HG03135 (cell line): Measurements from ENCODE around the gene C20orf173.
"Not testable (repeated sequence)": the region's sequence is repeated elsewhere in the genome, so short reads cannot be mapped to it uniquely, and the experiment has no call there.

Experiments used
- ATAC-seq: cut with Tn5 transposase; IDR thresholded peaks from one replicate; pipeline ENCODE4 v1.9.1; 2021; ENCODE audit warnings: mild to moderate bottlenecking, moderate library complexity; ENCODE audit not compliant: unreplicated experiment

Gene C20orf173

GRCh38 chr20:35547329-35547728, 17.9 kb upstream of the C20orf173 start:
- ATAC-seq = no peak

- no peak for ATAC-seq
Observed at GRCh38 chr20:35546127-35546526, 16.7 kb upstream of the C20orf173 start.

GRCh38 chr20:35544941-35545340, 15.5 kb upstream of the C20orf173 start:
- ATAC-seq = not testable (repeated sequence)

- ATAC-seq = no peak
Observed at GRCh38 chr20:35544436-35544835, 15.0 kb upstream of the C20orf173 start.

GRCh38 chr20:35542990-35543389, 13.5 kb upstream of the C20orf173 start:
- ATAC-seq = no peak

- ATAC-seq = peak; percentile 97
Observed at GRCh38 chr20:35541783-35542662, 12.6 kb upstream of the C20orf173 start, which contains the start of gene ERGIC3. Gene ERGIC3, plus strand, starts transcription at chr20:35542078. Its CDS starts 20 bp downstream, at chr20:35542098.

- peak; percentile 6 for ATAC-seq
Observed at GRCh38 chr20:35541118-35541782, 11.8 kb upstream of the C20orf173 start.

GRCh38 chr20:35539756-35540212, 10.3 kb upstream of the C20orf173 start:
- ATAC-seq = no peak

GRCh38 chr20:35527122-35527769, 2.2 kb downstream of the C20orf173 start:
- no peak for ATAC-seq

GRCh38 chr20:35525639-35526038, 3.8 kb downstream of the C20orf173 start:
- no peak for ATAC-seq

- no peak for ATAC-seq
Observed at GRCh38 chr20:35523298-35523888, 6.1 kb downstream of the C20orf173 start.

- ATAC-seq = no peak
Observed at GRCh38 chr20:35518955-35519354, 10.5 kb downstream of the C20orf173 start.

- ATAC-seq = not testable (repeated sequence)
Observed at GRCh38 chr20:35517767-35518166, 11.7 kb downstream of the C20orf173 start.

- no peak for ATAC-seq
Observed at GRCh38 chr20:35517125-35517524, 12.3 kb downstream of the C20orf173 start.

- ATAC-seq = no peak
Observed at GRCh38 chr20:35515949-35516645, 13.4 kb downstream of the C20orf173 start.

- ATAC-seq = no peak
Observed at GRCh38 chr20:35515341-35515740, 14.1 kb downstream of the C20orf173 start.

GRCh38 chr20:35514371-35514932, 15.0 kb downstream of the C20orf173 start:
- no peak for ATAC-seq

- ATAC-seq = no peak
Observed at GRCh38 chr20:35511814-35512420, 17.5 kb downstream of the C20orf173 start.

- ATAC-seq = no peak
Observed at GRCh38 chr20:35510951-35511735, 18.3 kb downstream of the C20orf173 start.
